ENCODE results near the gene SOHLH1. TPM values are rescaled to one million over a fixed set of nuclear protein-coding genes. Genes with fewer than 3 reads are reported as not detected.

SOHLH1 gene
- total RNA-seq, 1 donor, result not detected

DNA sequence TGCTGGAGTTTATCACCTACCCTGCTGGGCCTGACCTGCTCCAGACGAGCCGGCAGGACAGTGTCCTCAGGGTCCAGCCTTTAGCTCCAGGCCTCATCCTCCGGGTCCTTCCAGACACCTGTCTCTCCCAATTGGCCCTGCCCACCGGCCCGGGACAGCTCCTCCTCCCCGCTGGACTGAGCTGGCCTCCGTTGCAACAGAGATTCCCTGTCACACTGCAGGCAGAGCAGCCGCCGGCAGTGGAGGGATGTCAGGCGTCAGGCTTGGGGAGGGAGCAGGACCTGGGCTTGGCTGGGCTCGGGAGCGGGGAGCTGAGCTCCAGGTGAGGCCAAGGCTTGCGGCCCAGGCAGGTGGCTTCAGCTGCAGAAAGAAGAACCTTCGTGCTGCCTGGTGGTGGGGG lies 4.4 kb upstream of the SOHLH1 start:
- TF ChIP-seq, protein P1, sequence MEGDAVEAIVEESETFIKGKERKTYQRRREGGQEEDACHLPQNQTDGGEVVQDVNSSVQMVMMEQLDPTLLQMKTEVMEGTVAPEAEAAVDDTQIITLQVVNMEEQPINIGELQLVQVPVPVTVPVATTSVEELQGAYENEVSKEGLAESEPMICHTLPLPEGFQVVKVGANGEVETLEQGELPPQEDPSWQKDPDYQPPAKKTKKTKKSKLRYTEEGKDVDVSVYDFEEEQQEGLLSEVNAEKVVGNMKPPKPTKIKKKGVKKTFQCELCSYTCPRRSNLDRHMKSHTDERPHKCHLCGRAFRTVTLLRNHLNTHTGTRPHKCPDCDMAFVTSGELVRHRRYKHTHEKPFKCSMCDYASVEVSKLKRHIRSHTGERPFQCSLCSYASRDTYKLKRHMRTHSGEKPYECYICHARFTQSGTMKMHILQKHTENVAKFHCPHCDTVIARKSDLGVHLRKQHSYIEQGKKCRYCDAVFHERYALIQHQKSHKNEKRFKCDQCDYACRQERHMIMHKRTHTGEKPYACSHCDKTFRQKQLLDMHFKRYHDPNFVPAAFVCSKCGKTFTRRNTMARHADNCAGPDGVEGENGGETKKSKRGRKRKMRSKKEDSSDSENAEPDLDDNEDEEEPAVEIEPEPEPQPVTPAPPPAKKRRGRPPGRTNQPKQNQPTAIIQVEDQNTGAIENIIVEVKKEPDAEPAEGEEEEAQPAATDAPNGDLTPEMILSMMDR (IDR thresholded peaks at IDR 0.05; ENCODE audit: extremely low read depth, low read depth, low read length), result no peak
- no peak overlapping the region for H2AFZ ChIP-seq (ENCODE audit: low read length)
- no peak overlapping the region for H3K27ac ChIP-seq (ENCODE audit: low read depth, low read length)
- H3K4me3 ChIP-seq (ENCODE audit: insufficient read depth, low read length), result no peak overlapping the region
- H3K79me2 ChIP-seq (ENCODE audit: insufficient read depth, low read length), result no peaks in the 10 kb centered on the region
- H4K20me1 ChIP-seq (ENCODE audit: insufficient read depth, low read length), result no peaks in the 10 kb centered on the region
- H3K9me3 ChIP-seq (ENCODE audit: low read depth, low read length), result no peaks in the 10 kb centered on the region
- no peaks in the 10 kb centered on the region for H3K27me3 ChIP-seq (ENCODE audit: insufficient read depth, low read length)
- H3K36me3 ChIP-seq (ENCODE audit: insufficient read depth, low read length), result no peaks in the 10 kb centered on the region
- no peak overlapping the region for H3K4me2 ChIP-seq (ENCODE audit: insufficient read depth, low read length)
- no peaks in the 10 kb centered on the region for H3K4me1 ChIP-seq (ENCODE audit: insufficient read depth, low read length)
- DNase-seq (ENCODE audit: insufficient read length, low spot score, missing footprints), result peak; percentile 94

GRCh38 chr9:135701959-135702721 lies 2.9 kb upstream of the SOHLH1 start, which contains the start of gene KCNT1:
KCNT1 (plus strand) TSS chr9:135702185; CDS start chr9:135702259, 74 bp downstream.
- Histone ChIP-seq H3K4me2 (ENCODE audit: insufficient read depth, low read length) (peak within 1 kb of the TSS; percentile 23), H2AFZ (ENCODE audit: low read length) (no peak within 1 kb of the TSS), H3K4me3 (ENCODE audit: insufficient read depth, low read length) (no peak within 1 kb of the TSS), H3K79me2 (ENCODE audit: insufficient read depth, low read length) (no peaks in the 10 kb centered on the region), H3K4me1 (ENCODE audit: insufficient read depth, low read length) (no peaks in the 10 kb centered on the region), H3K27ac (ENCODE audit: low read depth, low read length) (no peak within 1 kb of the TSS), H3K9me3 (ENCODE audit: low read depth, low read length) (no peaks in the 10 kb centered on the region), H3K36me3 (ENCODE audit: insufficient read depth, low read length) (no peaks in the 10 kb centered on the region), H4K20me1 (ENCODE audit: insufficient read depth, low read length) (no peaks in the 10 kb centered on the region), H3K27me3 (ENCODE audit: insufficient read depth, low read length) (no peaks in the 10 kb centered on the region)
- TF ChIP-seq, protein P1 (IDR thresholded peaks at IDR 0.05; ENCODE audit: extremely low read depth, low read depth, low read length), result peak; percentile 63
- DNase-seq (ENCODE audit: insufficient read length, low spot score, missing footprints), result peak; percentile 99

DNA sequence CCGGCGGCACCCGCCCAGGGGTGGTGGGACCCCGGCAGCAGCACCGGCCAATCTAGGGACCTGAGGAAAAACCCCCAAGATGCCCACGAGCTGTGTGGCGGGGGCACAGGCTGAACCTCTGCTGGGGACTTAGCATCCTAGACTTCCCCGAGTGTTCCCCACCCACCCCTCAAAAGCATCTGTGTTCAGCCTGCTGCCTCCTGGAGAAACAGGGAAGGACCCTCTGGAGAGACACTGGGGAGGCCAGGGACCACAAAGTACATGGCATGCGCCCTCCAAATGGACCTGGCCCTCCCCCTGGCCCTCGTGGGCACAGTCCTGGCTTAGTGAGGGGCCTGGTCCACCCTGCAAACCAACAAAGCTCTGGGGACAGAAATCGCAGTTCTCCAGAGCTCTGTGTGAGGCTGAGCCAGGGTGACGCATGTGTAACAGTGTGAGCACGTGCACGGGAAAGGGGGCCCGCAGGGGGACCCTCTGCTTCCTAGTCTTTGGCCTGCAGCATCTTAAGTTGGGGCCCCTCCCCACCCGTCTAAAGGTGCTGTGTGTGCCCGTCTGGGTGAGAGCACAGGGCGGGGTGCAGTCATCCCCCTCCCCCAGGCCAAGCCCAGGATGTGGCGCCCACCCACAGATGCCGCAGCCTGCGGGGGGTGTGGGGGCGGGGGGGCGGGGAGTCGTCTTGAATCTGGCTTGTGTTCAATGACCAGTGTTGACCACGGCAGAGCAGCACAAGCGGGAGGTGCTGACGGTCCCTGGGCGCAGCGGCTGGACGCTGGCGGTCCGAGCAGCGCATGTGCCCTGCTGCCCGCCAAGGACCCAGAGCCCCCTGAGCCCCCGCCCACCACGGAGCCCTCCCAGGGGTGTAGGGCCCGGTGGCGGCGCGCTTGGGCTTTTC lies 2.0 kb upstream of the SOHLH1 start:
- H3K27me3 ChIP-seq (ENCODE audit: insufficient read depth, low read length), result no peaks in the 10 kb centered on the region
- H3K4me3 ChIP-seq (ENCODE audit: insufficient read depth, low read length), result no peak overlapping the region
- DNase-seq (ENCODE audit: insufficient read length, low spot score, missing footprints), result no peak
- H3K36me3 ChIP-seq (ENCODE audit: insufficient read depth, low read length), result no peaks in the 10 kb centered on the region
- no peak overlapping the region for H2AFZ ChIP-seq (ENCODE audit: low read length)
- H4K20me1 ChIP-seq (ENCODE audit: insufficient read depth, low read length), result no peaks in the 10 kb centered on the region
- H3K27ac ChIP-seq (ENCODE audit: low read depth, low read length), result no peak overlapping the region
- no peaks in the 10 kb centered on the region for H3K4me1 ChIP-seq (ENCODE audit: insufficient read depth, low read length)
- H3K9me3 ChIP-seq (ENCODE audit: low read depth, low read length), result no peaks in the 10 kb centered on the region
- H3K79me2 ChIP-seq (ENCODE audit: insufficient read depth, low read length), result no peaks in the 10 kb centered on the region
- peak overlapping the region; percentile 23 for H3K4me2 ChIP-seq (ENCODE audit: insufficient read depth, low read length)
- TF ChIP-seq, protein P1 (IDR thresholded peaks at IDR 0.05; ENCODE audit: extremely low read depth, low read depth, low read length), result no peak

- Histone ChIP-seq H3K36me3 (ENCODE audit: insufficient read depth, low read length) (no peaks in the 10 kb centered on the region), H3K4me1 (ENCODE audit: insufficient read depth, low read length) (no peaks in the 10 kb centered on the region), H3K27ac (ENCODE audit: low read depth, low read length) (no peak overlapping the region), H3K9me3 (ENCODE audit: low read depth, low read length) (no peaks in the 10 kb centered on the region), H3K79me2 (ENCODE audit: insufficient read depth, low read length) (no peaks in the 10 kb centered on the region), H3K4me2 (ENCODE audit: insufficient read depth, low read length) (no peak overlapping the region), H2AFZ (ENCODE audit: low read length) (no peak overlapping the region), H3K27me3 (ENCODE audit: insufficient read depth, low read length) (no peaks in the 10 kb centered on the region), H3K4me3 (ENCODE audit: insufficient read depth, low read length) (no peak overlapping the region), H4K20me1 (ENCODE audit: insufficient read depth, low read length) (no peaks in the 10 kb centered on the region)
- TF ChIP-seq, protein P1 (IDR thresholded peaks at IDR 0.05; ENCODE audit: extremely low read depth, low read depth, low read length), result no peak
- no peak for DNase-seq (ENCODE audit: insufficient read length, low spot score, missing footprints)
Measured at GRCh38 chr9:135700525-135700924, 1.2 kb upstream of the SOHLH1 start.
